Epithelial cell of proximal tubule (primary cell): Measurements from ENCODE around the gene ADARB2. TPM values are rescaled to one million over a fixed set of nuclear protein-coding genes. Genes with fewer than 3 reads are reported as not detected.

Source experiments
- DNase-seq: peaks from one replicate; pipeline ENCODE4 v3.0.0-alpha.2; 2011; ENCODE audit warnings: low read depth
- H3K4me3 ChIP-seq: 2 replicates; pipeline ENCODE4 v1.5.1; 2011; ENCODE audit warnings: low read depth, mild to moderate bottlenecking, low read length
- total RNA-seq: library from RNA; depleted of rRNA; stranded (reverse); fragments of >200 nt; gene quantifications from 2 replicates; pipeline ENCODE4 v1.2.3, GENCODE V29; 2015
- TF ChIP-seq, protein P1 (sequence below): conservative IDR thresholded peaks from 2 replicates; pipeline ENCODE4 v1.5.1; 2012; ENCODE audit warnings: low read depth, mild to moderate bottlenecking, low read length

The ADARB2 gene
- total RNA-seq, 1 donor from 2014 or later: 0.63 TPM

DNA sequence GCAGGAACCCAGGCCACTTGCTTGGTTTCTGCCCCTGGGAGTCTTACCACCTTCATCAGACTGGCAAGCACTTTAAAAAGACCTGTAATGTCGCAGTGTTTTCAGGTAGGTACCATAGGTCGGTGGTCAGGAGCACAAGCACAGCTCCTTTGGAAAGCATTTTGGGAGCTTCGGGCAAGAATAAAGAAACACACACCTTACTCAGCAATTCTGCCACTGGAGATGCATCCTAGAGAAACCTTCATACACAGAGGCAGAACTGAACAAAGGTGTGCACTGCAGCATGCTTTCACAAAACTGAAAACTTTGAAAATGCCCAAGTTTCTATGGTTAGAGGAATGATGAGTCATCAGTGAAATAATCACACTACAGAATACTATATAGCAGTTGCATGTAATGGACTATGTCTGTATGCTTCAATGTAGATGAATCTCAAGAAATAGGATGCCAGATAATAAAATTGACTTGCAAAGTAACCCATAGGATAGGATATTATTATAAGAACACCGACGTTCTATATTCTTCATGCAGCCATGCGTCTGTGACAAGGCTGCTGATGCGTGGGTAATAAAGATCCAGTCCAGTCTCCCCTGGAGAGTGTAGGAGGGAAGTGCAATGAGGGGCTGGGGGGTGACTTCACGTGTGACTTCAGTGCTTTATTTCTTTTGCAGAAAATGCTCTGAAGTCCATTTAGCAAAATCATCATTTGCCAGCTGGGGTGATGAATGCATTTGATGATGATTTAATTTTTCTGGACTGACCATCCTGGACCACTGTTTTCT lies 371.6 kb downstream of the ADARB2 start:
- TF ChIP-seq, protein P1, sequence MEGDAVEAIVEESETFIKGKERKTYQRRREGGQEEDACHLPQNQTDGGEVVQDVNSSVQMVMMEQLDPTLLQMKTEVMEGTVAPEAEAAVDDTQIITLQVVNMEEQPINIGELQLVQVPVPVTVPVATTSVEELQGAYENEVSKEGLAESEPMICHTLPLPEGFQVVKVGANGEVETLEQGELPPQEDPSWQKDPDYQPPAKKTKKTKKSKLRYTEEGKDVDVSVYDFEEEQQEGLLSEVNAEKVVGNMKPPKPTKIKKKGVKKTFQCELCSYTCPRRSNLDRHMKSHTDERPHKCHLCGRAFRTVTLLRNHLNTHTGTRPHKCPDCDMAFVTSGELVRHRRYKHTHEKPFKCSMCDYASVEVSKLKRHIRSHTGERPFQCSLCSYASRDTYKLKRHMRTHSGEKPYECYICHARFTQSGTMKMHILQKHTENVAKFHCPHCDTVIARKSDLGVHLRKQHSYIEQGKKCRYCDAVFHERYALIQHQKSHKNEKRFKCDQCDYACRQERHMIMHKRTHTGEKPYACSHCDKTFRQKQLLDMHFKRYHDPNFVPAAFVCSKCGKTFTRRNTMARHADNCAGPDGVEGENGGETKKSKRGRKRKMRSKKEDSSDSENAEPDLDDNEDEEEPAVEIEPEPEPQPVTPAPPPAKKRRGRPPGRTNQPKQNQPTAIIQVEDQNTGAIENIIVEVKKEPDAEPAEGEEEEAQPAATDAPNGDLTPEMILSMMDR: no peak
- no peak for DNase-seq
- no peak overlapping the region for H3K4me3 ChIP-seq

DNA sequence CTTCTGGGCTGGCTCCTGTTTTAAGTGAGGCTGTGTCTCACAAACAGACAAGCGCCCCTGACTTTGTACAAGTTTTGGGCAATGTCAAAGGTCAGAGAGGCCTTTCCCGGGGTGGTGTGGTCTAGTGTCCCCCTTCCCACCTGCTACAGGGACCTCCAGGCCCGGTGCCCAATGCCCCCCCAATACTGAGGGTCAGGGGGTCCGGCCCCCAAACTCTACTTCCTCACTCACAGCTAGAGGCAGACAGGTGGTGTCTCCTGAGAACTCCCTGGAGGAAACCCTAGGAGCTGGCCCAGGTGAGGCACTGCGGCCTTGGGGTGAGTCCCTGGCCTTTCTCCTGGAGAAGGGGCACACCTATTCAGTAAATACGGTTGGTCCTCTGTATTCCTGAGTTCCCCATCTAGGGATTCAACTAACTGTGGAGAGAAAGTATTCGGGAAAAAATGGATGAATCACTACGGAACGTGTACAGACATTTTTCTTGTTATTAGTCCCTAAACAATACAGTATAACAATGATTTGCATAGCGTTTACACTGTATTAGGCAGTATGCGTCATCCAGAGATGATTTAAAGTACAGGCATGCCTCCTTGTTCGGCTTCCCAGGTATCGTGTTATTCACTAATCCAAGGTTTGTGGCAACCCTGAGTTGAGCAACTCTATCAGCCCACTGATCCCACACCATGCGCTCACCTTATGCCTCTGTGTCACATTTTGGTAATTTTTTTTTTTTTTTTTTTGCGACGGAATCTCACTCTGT lies 373.0 kb downstream of the ADARB2 start:
- no peak overlapping the region for H3K4me3 ChIP-seq
- TF ChIP-seq, protein P1: no peak
- DNase-seq: no peak

DNA sequence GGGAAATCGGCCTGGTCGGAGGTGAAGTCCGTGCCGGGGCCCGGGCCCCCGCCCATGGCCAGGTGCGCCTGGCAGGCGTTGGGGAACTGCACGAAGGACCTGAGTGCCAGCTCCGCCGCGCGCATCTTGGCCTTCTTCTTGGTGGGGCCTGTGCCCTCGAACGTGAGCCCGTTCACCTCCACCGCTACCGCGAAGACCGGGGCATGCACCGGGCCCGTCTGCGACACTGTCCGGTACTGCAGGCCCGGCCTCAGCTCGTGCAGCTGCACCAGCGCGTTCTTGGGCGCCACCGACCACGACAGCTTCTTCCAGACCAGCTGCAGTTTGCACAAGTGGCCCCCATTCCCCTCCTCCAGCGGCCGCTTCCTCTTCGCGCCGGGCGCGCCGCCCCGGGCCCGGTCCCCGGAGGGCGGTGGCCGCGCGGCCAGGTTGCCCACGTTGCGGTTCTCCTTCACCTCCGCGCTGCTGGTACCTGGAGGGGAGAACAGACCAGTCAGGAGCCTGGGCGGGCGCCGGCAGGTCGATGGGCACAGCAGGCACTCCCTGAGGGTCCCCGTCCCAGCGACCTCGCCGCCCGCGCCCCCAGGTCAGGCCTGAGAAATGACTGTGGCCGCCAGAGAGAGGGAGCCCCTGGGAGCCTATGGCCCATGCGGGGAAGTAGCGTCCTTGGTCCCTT lies 373.7 kb downstream of the ADARB2 start:
- H3K4me3 ChIP-seq: no peak overlapping the region
- no peak for DNase-seq
- TF ChIP-seq, protein P1: no peak

DNA sequence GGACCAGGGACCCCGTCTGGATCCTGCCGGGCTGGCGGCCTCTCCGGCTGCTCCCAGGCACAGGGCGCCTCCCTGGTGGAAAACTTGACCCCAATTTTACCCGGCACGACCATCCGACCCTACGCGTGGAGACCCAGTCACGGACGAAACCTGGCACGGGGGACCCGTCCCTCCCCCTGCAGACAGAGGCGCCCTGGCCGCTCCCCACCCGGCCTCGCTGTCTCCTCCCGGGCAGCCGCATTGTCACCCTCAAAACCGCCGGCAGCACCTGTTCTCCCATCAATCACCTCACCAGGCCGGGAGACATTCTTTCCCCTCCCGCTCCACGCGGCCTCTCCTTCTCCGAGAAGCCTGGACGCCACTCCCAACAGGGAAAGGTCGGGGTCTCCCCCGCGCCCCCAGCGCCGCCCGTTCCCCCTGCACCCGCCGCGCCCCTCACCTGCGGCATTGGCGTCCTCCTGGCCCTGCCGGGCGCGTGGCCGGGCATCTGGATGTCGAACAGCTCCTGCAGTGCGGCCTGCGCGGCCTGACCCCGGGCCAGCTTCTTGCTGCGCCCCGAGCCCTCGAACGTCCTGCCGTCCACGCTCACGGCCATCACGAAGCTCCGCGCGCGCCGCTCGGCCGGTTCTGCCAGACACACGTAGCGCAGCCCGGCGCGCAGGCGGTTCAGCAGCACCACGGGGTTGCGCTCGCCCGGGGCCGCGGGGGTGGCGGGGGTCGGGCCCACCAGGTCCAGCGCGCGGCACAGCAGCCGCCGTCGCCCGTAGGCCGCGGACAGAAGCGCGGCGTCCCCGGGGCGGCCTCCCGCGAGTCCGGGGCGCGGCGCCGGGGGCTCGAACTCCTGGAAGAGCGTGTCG lies 374.5 kb downstream of the ADARB2 start:
- no peak for DNase-seq
- TF ChIP-seq, protein P1: no peak
- no peak overlapping the region for H3K4me3 ChIP-seq

DNA sequence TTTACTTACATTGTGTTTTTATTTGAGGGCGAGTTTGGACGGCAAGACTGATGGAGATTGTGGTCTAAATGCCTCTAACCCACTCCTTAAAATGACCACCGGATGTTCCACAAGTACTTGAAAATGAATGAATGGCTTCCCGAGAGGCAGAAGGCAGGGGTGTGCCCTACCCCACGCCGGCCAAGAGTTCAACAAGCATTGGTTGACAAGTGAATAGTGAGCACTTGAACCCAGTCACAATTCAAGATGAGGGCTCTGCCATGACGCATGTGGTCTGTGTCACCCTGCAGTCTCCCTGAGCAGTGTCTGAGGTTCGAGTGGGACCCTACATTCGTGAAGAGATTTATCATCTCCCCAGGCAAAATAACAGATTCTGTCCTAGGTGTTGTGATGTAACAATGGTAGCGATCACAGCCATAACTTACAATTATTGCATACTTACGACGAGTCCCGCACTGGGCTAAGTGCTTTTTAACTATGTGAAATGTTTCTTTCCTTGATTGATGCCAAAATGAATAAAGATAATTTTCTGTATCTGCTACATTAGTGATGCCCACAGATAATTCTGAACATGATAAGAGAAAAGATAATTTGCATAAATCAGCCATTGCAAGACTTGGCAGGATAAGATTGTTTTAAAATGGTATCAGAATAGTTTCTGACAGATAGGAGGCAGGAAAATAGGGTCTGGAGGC lies 375.8 kb downstream of the ADARB2 start:
- TF ChIP-seq, protein P1: no peak
- no peak for DNase-seq
- H3K4me3 ChIP-seq: no peak overlapping the region
